SU-DHL-6 (cell line): Measurements from ENCODE around the gene PCDHGB2.

Experiments
- EZH2phosphoT487 ChIP-seq: fragments of 200-600 bp; sonication (generic), shearing (Covaris generic); conservative IDR thresholded peaks from 2 replicates; pipeline ENCODE4 v1.6.1; 2018; ENCODE audit warnings: mild to moderate bottlenecking, antibody characterized with exemption, low read length, moderate library complexity, mixed read lengths
- TF ChIP-seq, protein P1 (sequence below): fragments of 200-600 bp; sonication (generic); IDR thresholded peaks from one replicate; pipeline ENCODE4 v1.5.1; 2017; ENCODE audit warnings: antibody characterized with exemption, mild to moderate bottlenecking, low read length, moderate library complexity; ENCODE audit not compliant: insufficient read depth, poor library complexity, severe bottlenecking

DNA sequence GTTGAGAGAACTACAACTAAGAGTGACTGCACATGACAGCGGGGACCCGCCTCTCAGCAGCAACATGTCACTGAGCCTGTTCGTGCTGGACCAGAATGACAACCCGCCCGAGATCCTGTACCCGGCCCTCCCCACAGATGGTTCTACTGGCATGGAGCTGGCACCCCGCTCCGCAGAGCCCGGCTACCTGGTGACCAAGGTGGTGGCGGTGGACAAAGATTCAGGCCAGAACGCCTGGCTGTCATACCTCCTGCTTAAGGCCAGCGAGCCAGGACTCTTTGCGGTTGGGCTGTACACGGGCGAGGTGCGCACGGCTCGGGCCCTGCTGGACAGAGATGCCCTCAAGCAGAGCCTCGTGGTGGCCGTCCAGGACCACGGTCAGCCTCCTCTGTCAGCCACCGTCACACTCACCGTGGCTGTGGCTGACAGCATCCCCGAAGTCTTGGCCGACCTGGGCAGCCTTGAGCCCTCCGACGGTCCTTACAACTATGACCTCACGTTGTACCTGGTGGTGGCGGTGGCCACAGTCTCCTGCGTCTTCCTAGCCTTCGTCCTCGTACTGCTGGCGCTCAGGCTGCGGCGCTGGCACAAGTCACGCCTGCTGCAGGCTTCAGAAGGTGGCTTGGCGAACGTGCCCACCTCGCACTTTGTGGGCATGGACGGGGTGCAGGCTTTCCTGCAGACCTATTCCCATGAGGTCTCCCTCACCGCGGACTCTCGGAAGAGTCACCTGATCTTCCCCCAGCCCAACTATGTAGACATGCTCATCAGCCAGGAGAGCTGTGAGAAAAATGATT, 24.9 kb downstream of the PCDHGB2 start:
- TF ChIP-seq, protein P1, sequence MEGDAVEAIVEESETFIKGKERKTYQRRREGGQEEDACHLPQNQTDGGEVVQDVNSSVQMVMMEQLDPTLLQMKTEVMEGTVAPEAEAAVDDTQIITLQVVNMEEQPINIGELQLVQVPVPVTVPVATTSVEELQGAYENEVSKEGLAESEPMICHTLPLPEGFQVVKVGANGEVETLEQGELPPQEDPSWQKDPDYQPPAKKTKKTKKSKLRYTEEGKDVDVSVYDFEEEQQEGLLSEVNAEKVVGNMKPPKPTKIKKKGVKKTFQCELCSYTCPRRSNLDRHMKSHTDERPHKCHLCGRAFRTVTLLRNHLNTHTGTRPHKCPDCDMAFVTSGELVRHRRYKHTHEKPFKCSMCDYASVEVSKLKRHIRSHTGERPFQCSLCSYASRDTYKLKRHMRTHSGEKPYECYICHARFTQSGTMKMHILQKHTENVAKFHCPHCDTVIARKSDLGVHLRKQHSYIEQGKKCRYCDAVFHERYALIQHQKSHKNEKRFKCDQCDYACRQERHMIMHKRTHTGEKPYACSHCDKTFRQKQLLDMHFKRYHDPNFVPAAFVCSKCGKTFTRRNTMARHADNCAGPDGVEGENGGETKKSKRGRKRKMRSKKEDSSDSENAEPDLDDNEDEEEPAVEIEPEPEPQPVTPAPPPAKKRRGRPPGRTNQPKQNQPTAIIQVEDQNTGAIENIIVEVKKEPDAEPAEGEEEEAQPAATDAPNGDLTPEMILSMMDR, result no peak
- no peak for TF ChIP-seq EZH2phosphoT487
